ENCODE data around the gene OSCP1. TPM values are rescaled to one million over a fixed set of nuclear protein-coding genes. Genes with fewer than 3 reads are reported as not detected.
A peak's percentile ranks its signal among the peaks of the same experiment; 100 is the strongest.

Gene OSCP1
- total and polyA plus RNA-seq, 2 donors (not counting 1 experiment from before 2014, with no cell fraction given) = 6.5 to 10.7 TPM

GRCh38 chr1:36420836-36421317 lies 29.4 kb downstream of the OSCP1 start:
- Histone ChIP-seq H2AFZ (ENCODE audit: low read length) (no peak overlapping the region), H3K4me1 (ENCODE audit: control insufficient read depth, extremely low read depth, insufficient read depth, low read length) (peaks cover 4% of the 10 kb centered on the region), H3K4me2 (ENCODE audit: extremely low read depth, insufficient read depth, low read length) (no peak overlapping the region), H3K9ac (ENCODE audit: insufficient read depth, low read length) (no peak overlapping the region), H3K79me2 (ENCODE audit: control insufficient read depth, insufficient read depth, low read length) (no peaks in the 10 kb centered on the region), H3K9me3 (ENCODE audit: control insufficient read depth, insufficient read depth, low read depth, low read length) (no peaks in the 10 kb centered on the region), H3K4me3 (replicated peaks in 1 of 4; ENCODE audit: control extremely low read depth in 1 of 4, insufficient read depth in 1 of 4, low read depth in 3 of 4, low read length in 4 of 4) (peak overlapping the region in 2 of 4 experiments; percentile 20 to 30), H3K27ac (ENCODE audit: insufficient read depth, low read length) (no peak overlapping the region), H4K20me1 (ENCODE audit: control insufficient read depth, extremely low read depth, insufficient read depth, low read length) (no peaks in the 10 kb centered on the region), H3K36me3 (ENCODE audit: control insufficient read depth, insufficient read depth, low read length) (no peaks in the 10 kb centered on the region), H3K27me3 (ENCODE audit: control insufficient read depth, insufficient read depth, low read length) (no peaks in the 10 kb centered on the region)
- TF ChIP-seq CTCF (conservative IDR thresholded peaks at IDR 0.05 in 1 of 2, IDR thresholded peaks at IDR 0.05 in 1 of 2; ENCODE audit: low read depth in 1 of 2, low read length in 2 of 2) (peak; percentile 94 to 98), EZH2 (IDR thresholded peaks at IDR 0.05; ENCODE audit: low read length, missing control alignments) (no peak)
- DNase-seq (ENCODE audit: low read depth in 2 of 2) = peak; percentile 73 to 82

GRCh38 chr1:36420409-36420808 lies 29.8 kb downstream of the OSCP1 start:
- no peak overlapping the region for H3K4me2 ChIP-seq (ENCODE audit: extremely low read depth, insufficient read depth, low read length)
- no peaks in the 10 kb centered on the region for H3K27me3 ChIP-seq (ENCODE audit: control insufficient read depth, insufficient read depth, low read length)
- no peak overlapping the region for H3K27ac ChIP-seq (ENCODE audit: insufficient read depth, low read length)
- no peaks in the 10 kb centered on the region for H4K20me1 ChIP-seq (ENCODE audit: control insufficient read depth, extremely low read depth, insufficient read depth, low read length)
- H3K9me3 ChIP-seq (ENCODE audit: control insufficient read depth, insufficient read depth, low read depth, low read length) = no peaks in the 10 kb centered on the region
- H3K36me3 ChIP-seq (ENCODE audit: control insufficient read depth, insufficient read depth, low read length) = no peaks in the 10 kb centered on the region
- peak in 1 of 2 donors; percentile 75 for DNase-seq (ENCODE audit: low read depth in 2 of 2)
- no peaks in the 10 kb centered on the region for H3K79me2 ChIP-seq (ENCODE audit: control insufficient read depth, insufficient read depth, low read length)
- no peak overlapping the region for H2AFZ ChIP-seq (ENCODE audit: low read length)
- H3K9ac ChIP-seq (ENCODE audit: insufficient read depth, low read length) = no peak overlapping the region
- TF ChIP-seq EZH2 (IDR thresholded peaks at IDR 0.05; ENCODE audit: low read length, missing control alignments) (no peak), CTCF (conservative IDR thresholded peaks at IDR 0.05 in 1 of 2, IDR thresholded peaks at IDR 0.05 in 1 of 2; ENCODE audit: low read depth in 1 of 2, low read length in 2 of 2) (no peak)
- H3K4me3 ChIP-seq (replicated peaks in 1 of 4; ENCODE audit: control extremely low read depth in 1 of 4, insufficient read depth in 1 of 4, low read depth in 3 of 4, low read length in 4 of 4) = peak overlapping the region in 2 of 4 experiments; percentile 20 to 30
- H3K4me1 ChIP-seq (ENCODE audit: control insufficient read depth, extremely low read depth, insufficient read depth, low read length) = peaks cover 4% of the 10 kb centered on the region

GRCh38 chr1:36419569-36419968 lies 30.7 kb downstream of the OSCP1 start:
- no peaks in the 10 kb centered on the region for H3K79me2 ChIP-seq (ENCODE audit: control insufficient read depth, insufficient read depth, low read length)
- DNase-seq (ENCODE audit: low read depth in 2 of 2) = peak; percentile 7 to 44

More at GRCh38 chr1:36419569-36419968, 30.7 kb downstream of the OSCP1 start:
- H3K4me1 ChIP-seq (ENCODE audit: control insufficient read depth, extremely low read depth, insufficient read depth, low read length) = peaks cover 4% of the 10 kb centered on the region
- H3K36me3 ChIP-seq (ENCODE audit: control insufficient read depth, insufficient read depth, low read length) = no peaks in the 10 kb centered on the region
- no peak overlapping the region for H3K9ac ChIP-seq (ENCODE audit: insufficient read depth, low read length)
- TF ChIP-seq CTCF (conservative IDR thresholded peaks at IDR 0.05 in 1 of 2, IDR thresholded peaks at IDR 0.05 in 1 of 2; ENCODE audit: low read depth in 1 of 2, low read length in 2 of 2) (no peak), EZH2 (IDR thresholded peaks at IDR 0.05; ENCODE audit: low read length, missing control alignments) (no peak)
- H3K27ac ChIP-seq (ENCODE audit: insufficient read depth, low read length) = no peak overlapping the region
- no peak overlapping the region for H3K4me3 ChIP-seq (replicated peaks in 1 of 4; ENCODE audit: control extremely low read depth in 1 of 4, insufficient read depth in 1 of 4, low read depth in 3 of 4, low read length in 4 of 4)
- H2AFZ ChIP-seq (ENCODE audit: low read length) = no peak overlapping the region
- H3K4me2 ChIP-seq (ENCODE audit: extremely low read depth, insufficient read depth, low read length) = no peak overlapping the region
- H4K20me1 ChIP-seq (ENCODE audit: control insufficient read depth, extremely low read depth, insufficient read depth, low read length) = no peaks in the 10 kb centered on the region
- H3K9me3 ChIP-seq (ENCODE audit: control insufficient read depth, insufficient read depth, low read depth, low read length) = no peaks in the 10 kb centered on the region
- H3K27me3 ChIP-seq (ENCODE audit: control insufficient read depth, insufficient read depth, low read length) = no peaks in the 10 kb centered on the region

Data from fibroblast of lung (primary cell).